ENCODE data around the gene CBLN3. TPM values are rescaled to one million over a fixed set of nuclear protein-coding genes. Genes with fewer than 3 reads are reported as not detected.

Gene CBLN3
- polyA plus RNA-seq, result 2.9 and 5.2 TPM in 2 replicates

GRCh38 chr14:24429395-24430142 lies at the start of gene CBLN3, which contains the start of gene KHNYN:
Gene CBLN3, minus strand, starts transcription at chr14:24429668. Its CDS starts 614 bp downstream, at chr14:24429054.
Gene KHNYN, plus strand, starts transcription at chr14:24429954. Its CDS starts 777 bp downstream, at chr14:24430731.

GRCh38 chr14:24442240-24443052 lies 13.0 kb upstream of the CBLN3 start, which contains the start of gene SDR39U1:
Gene SDR39U1, minus strand, starts transcription at chr14:24442776. Its CDS starts 7 bp downstream, at chr14:24442769.

GRCh38 chr14:24398653-24399446 lies 30.6 kb downstream of the CBLN3 start, which contains the start of gene NYNRIN:
Gene NYNRIN, plus strand, starts transcription at chr14:24399003. Its CDS starts 244 bp downstream, at chr14:24399247.

Other genes starting within 250 kb of the CBLN3 start
- 11.9 and 14.7 TPM in 2 replicates for gene IPO4, start 240.9 kb downstream of the CBLN3 start, polyA plus RNA-seq
- gene TM9SF1, start 234.2 kb downstream of the CBLN3 start, polyA plus RNA-seq, result 16.9 and 18.7 TPM in 2 replicates
- gene TSSK4, start 224.0 kb downstream of the CBLN3 start, polyA plus RNA-seq, result not detected in 2 replicates
- 36.2 and 56.5 TPM in 2 replicates for gene CHMP4A, start 216.2 kb downstream of the CBLN3 start, polyA plus RNA-seq
- gene MDP1, start 213.6 kb downstream of the CBLN3 start, polyA plus RNA-seq, result 35.8 and 55.7 TPM in 2 replicates
- 1,309 and 1,370 TPM in 2 replicates for gene NEDD8, start 197.3 kb downstream of the CBLN3 start, polyA plus RNA-seq
- gene GMPR2, start 196.7 kb downstream of the CBLN3 start, polyA plus RNA-seq, result 57.3 and 98.9 TPM in 2 replicates
- gene TINF2, start 187.0 kb downstream of the CBLN3 start, polyA plus RNA-seq, result 21.3 and 23.5 TPM in 2 replicates
- not detected in 2 replicates for gene TGM1, start 166.5 kb downstream of the CBLN3 start, polyA plus RNA-seq
- 13.6 and 17.3 TPM in 2 replicates for gene RABGGTA, start 158.1 kb downstream of the CBLN3 start, polyA plus RNA-seq
- 7.7 and 15.5 TPM in 2 replicates for gene DHRS1, start 129.9 kb downstream of the CBLN3 start, polyA plus RNA-seq
- gene NOP9, start 129.8 kb downstream of the CBLN3 start, polyA plus RNA-seq, result 3.4 and 5.3 TPM in 2 replicates
- 3.6 TPM in 1 of 2 replicates, not detected in the other for gene CIDEB, start 121.7 kb downstream of the CBLN3 start, polyA plus RNA-seq
- gene LTB4R2, start 119.5 kb downstream of the CBLN3 start, polyA plus RNA-seq, result 0.86 TPM in 1 of 2 replicates, not detected in the other
- gene LTB4R, start 118.2 kb downstream of the CBLN3 start, polyA plus RNA-seq, result 0.79 and 1.8 TPM in 2 replicates
- 0.99 TPM in 1 of 2 replicates, not detected in the other for gene ADCY4, start 94.6 kb downstream of the CBLN3 start, polyA plus RNA-seq
- gene RIPK3, start 89.7 kb downstream of the CBLN3 start, polyA plus RNA-seq, result not detected in 2 replicates
- 0.81 and 6.9 TPM in 2 replicates for gene NFATC4, start 61.5 kb downstream of the CBLN3 start, polyA plus RNA-seq
- 0.05 and 0.87 TPM in 2 replicates for gene NYNRIN, start 30.7 kb downstream of the CBLN3 start, polyA plus RNA-seq
- 0.28 and 0.52 TPM in 2 replicates for gene KHNYN, start 286 bp upstream of the CBLN3 start, polyA plus RNA-seq
- gene SDR39U1, start 13.1 kb upstream of the CBLN3 start, polyA plus RNA-seq, result 100 and 109 TPM in 2 replicates
- gene CMA1, start 78.6 kb upstream of the CBLN3 start, polyA plus RNA-seq, result not detected in 2 replicates
- not detected in 2 replicates for gene CTSG, start 146.6 kb upstream of the CBLN3 start, polyA plus RNA-seq
- not detected in 2 replicates for gene GZMH, start 180.0 kb upstream of the CBLN3 start, polyA plus RNA-seq
- gene GZMB, start 204.5 kb upstream of the CBLN3 start, polyA plus RNA-seq, result not detected in 2 replicates

Data from Purkinje cell (primary cell).